Measurements from ENCODE around the gene COX4I1.

- TF ChIP-seq CTCF (IDR thresholded peaks at IDR 0.05), result no peak
- no peak for TF ChIP-seq EZH2 (IDR thresholded peaks at IDR 0.05)
Measured at GRCh38 chr16:85835227-85835751, 35.8 kb downstream of the COX4I1 start.
